WERI-Rb-1 (cell line): ENCODE measurements around the gene PILRA.
A peak's percentile ranks its signal among the peaks of the same experiment; 100 is the strongest.
"Not testable (repeated sequence)": the region's sequence is repeated elsewhere in the genome, so short reads cannot be mapped to it uniquely, and the experiment has no call there.

Experiments
- DNase-seq: peaks from one replicate; pipeline ENCODE4 v3.0.0-alpha.2; 2020
- H3K27ac ChIP-seq: fragments of 250-450 bp; sonication (Bioruptor Pico); 2 replicates; pipeline ENCODE4 v1.5.1; 2020; ENCODE audit warnings: mild to moderate bottlenecking, moderate library complexity
- H3K27me3 ChIP-seq: fragments of 250-450 bp; sonication (Bioruptor Pico); 2 replicates; pipeline ENCODE4 v1.5.1; 2021; ENCODE audit warnings: mild to moderate bottlenecking, low read depth, moderate library complexity; ENCODE audit not compliant: insufficient read depth, severe bottlenecking
- H3K36me3 ChIP-seq: fragments of 250-450 bp; sonication (Bioruptor Pico); 2 replicates; pipeline ENCODE4 v1.5.1; 2020; ENCODE audit warnings: mild to moderate bottlenecking, moderate library complexity
- H3K4me3 ChIP-seq: 2 replicates; pipeline ENCODE4 v1.5.1; 2011; ENCODE audit warnings: low read depth, mild to moderate bottlenecking, control low read depth, low read length
- H3K9me3 ChIP-seq: fragments of 250-450 bp; sonication (Bioruptor Pico); 2 replicates; pipeline ENCODE4 v1.5.1; 2021; ENCODE audit warnings: mild to moderate bottlenecking, moderate library complexity; ENCODE audit not compliant: severe bottlenecking
- CTCF ChIP-seq: IDR thresholded peaks from 2 replicates; pipeline ENCODE4 v1.5.1; 2011; ENCODE audit warnings: low read depth, mild to moderate bottlenecking, control low read depth, inconsistent platforms, low read length

The PILRA gene

GRCh38 chr7:100373261-100373831, at the start of gene PILRA:
TSS of gene PILRA (plus strand) at chr7:100373487. CDS start at chr7:100373657, 170 bp downstream.
- Histone ChIP-seq H3K27me3 (no peaks in the 10 kb centered on the region), H3K27ac (no peak within 1 kb of the TSS), H3K4me3 (no peak within 1 kb of the TSS), H3K36me3 (peaks cover 9% of the 10 kb centered on the region), H3K9me3 (no peaks in the 10 kb centered on the region)
- DNase-seq, result no peak
- TF ChIP-seq CTCF, result no peak

GRCh38 chr7:100324194-100324593, 49.1 kb upstream of the PILRA start:
- not testable (repeated sequence) for H3K36me3 ChIP-seq, H3K4me3 ChIP-seq

GRCh38 chr7:100325671-100326070, 47.6 kb upstream of the PILRA start:
- not testable (repeated sequence) for H3K36me3 ChIP-seq, H3K27me3 ChIP-seq

More at GRCh38 chr7:100324194-100324593, 49.1 kb upstream of the PILRA start:
- not testable (repeated sequence) for H3K9me3 ChIP-seq, H3K27me3 ChIP-seq, DNase-seq, H3K27ac ChIP-seq

GRCh38 chr7:100326914-100327313, 46.4 kb upstream of the PILRA start:
- not testable (repeated sequence) for H3K9me3 ChIP-seq, H3K27me3 ChIP-seq, H3K36me3 ChIP-seq, H3K27ac ChIP-seq, DNase-seq, H3K4me3 ChIP-seq

More at GRCh38 chr7:100325671-100326070, 47.6 kb upstream of the PILRA start:
- H3K4me3 ChIP-seq, H3K27ac ChIP-seq, H3K9me3 ChIP-seq, DNase-seq: not testable (repeated sequence)

- H3K36me3 ChIP-seq, H3K27me3 ChIP-seq, H3K9me3 ChIP-seq: not testable (repeated sequence)
- DNase-seq, result peak; percentile 95
- peak overlapping the region; percentile 94 for H3K27ac ChIP-seq
- H3K4me3 ChIP-seq, result peak overlapping the region; percentile 57
Observed at GRCh38 chr7:100335566-100336466, 37.5 kb upstream of the PILRA start.

- not testable (repeated sequence) for H3K36me3 ChIP-seq, DNase-seq, H3K27me3 ChIP-seq, H3K9me3 ChIP-seq, H3K27ac ChIP-seq, H3K4me3 ChIP-seq
Observed at GRCh38 chr7:100338083-100338696, 35.1 kb upstream of the PILRA start.

GRCh38 chr7:100341286-100341685, 32.0 kb upstream of the PILRA start:
- not testable (repeated sequence) for H3K27ac ChIP-seq, H3K27me3 ChIP-seq, DNase-seq, H3K4me3 ChIP-seq, H3K9me3 ChIP-seq
- H3K36me3 ChIP-seq, result peaks cover 11% of the 10 kb centered on the region

GRCh38 chr7:100342765-100343164, 30.5 kb upstream of the PILRA start:
- no peak for TF ChIP-seq CTCF
- no peaks in the 10 kb centered on the region for H3K27me3 ChIP-seq
- no peak for DNase-seq
- H3K27ac ChIP-seq, result no peak overlapping the region
- H3K36me3 ChIP-seq, result peaks cover 26% of the 10 kb centered on the region
- H3K9me3 ChIP-seq, result no peaks in the 10 kb centered on the region
- no peak overlapping the region for H3K4me3 ChIP-seq

GRCh38 chr7:100344124-100344559, 29.1 kb upstream of the PILRA start:
- peaks cover 37% of the 10 kb centered on the region for H3K36me3 ChIP-seq
- H3K4me3 ChIP-seq, H3K27ac ChIP-seq, H3K27me3 ChIP-seq, DNase-seq, H3K9me3 ChIP-seq: not testable (repeated sequence)
